Inferior parietal cortex (tissue), 1 donor: Measurements from ENCODE around the gene CLASP1.
"Not testable (repeated sequence)": the region's sequence is repeated elsewhere in the genome, so short reads cannot be mapped to it uniquely, and the experiment has no call there.

Experiments used
- DNase-seq: peaks from one replicate; pipeline ENCODE4 v3.0.0-alpha.2; 2016; ENCODE audit errors: extremely low spot score

CLASP1 gene

DNA sequence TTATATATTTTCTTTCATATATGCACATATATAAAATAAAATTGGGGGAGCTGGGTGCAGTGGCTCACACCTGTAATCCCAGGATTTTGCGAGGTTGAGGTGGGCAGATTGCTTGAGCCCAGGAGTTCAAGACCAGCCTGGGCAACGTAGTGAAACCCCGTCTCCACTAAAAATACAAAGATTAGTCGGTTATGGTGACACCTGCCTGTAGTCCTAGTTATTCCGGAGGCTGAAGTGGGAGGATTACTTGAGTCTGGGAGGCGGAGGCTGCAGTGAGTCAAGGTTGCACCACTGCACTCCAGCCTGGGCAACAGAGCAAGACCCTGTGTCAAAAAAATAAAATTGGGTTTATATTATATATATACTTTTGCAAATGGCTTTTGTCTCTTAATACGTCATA, 324.7 kb downstream of the CLASP1 start:
- no peak for DNase-seq

DNA sequence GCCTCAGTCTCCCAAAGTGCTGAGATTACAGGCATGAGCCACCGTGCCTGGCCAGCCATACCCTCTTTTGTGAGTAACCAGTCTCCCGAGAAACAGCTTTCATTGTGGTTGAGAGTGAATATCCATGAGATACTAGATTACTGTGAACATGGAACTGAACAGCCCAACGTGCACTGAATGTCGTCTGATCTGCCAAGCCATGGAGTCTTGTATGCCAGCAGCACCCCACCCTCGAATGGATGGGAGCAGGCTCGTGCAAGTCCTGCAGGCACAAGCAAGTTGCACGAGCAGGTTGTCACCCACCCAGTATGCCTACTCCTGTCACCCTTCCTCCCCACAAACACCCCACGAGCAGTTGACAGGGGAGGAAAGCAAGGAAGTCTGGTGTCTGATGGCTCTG, 327.8 kb downstream of the CLASP1 start:
- no peak for DNase-seq

DNA sequence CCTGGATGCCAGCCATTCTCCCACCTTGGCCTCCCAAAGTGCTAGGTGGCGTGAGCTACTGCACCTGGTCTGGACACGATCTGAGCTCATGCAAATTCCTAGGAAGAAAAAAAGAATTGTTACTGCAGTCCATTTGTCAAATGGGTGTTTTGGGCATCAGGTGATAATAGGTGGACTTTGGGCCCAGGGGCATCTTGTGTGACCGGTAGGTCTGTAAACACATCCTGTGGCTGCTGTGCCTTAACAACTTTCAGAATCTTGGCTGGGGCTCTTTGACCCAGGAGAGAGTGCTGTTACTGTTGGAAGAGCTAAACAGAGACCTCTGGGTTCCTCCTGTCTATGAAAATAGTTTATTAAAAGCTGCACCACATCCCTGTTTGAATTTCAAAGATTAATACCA, 329.3 kb downstream of the CLASP1 start:
- DNase-seq = no peak

DNA sequence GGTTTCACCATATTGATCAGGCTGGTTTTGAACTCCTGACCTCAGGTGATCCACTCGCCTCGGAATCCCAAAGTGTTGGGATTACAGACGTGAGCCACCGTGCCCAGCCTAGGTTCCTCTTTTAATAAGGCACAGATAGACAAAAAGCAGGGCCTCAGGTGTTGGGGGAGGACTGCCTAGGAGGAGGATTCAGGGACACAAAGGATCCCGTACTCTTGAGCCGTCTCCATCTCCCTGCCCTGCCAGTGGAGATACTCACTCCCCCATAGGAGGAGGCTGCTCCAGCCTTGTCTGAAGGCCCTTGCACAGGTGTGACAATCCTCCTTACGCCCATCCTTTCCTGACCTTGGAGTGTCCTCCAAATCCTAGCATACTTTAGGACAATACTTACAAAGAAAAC, 332.3 kb downstream of the CLASP1 start:
- DNase-seq = no peak

DNA sequence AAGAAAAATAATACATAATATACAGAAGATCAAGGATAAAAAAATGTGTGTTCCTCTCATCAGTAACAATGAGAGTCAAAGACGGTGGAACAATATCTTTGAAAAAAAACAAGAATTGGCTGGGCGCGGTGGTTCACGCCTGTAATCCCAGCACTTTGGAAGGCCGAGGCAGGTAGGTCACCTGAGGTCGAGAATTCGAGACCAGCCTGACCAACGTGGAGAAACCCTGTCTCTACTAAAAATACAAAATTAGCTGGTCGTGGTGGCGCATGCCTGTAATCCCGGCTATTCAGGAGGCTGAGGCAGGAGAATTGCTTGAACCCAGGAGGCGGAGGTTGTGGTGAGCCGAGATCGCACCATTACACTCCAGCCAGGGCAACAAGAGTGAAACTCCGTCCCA, 335.6 kb downstream of the CLASP1 start:
- DNase-seq = not testable (repeated sequence)

- no peak for DNase-seq
These were observed 339.5 kb downstream of the CLASP1 start for GRCh38 chr2:121309801-121310200.

DNA sequence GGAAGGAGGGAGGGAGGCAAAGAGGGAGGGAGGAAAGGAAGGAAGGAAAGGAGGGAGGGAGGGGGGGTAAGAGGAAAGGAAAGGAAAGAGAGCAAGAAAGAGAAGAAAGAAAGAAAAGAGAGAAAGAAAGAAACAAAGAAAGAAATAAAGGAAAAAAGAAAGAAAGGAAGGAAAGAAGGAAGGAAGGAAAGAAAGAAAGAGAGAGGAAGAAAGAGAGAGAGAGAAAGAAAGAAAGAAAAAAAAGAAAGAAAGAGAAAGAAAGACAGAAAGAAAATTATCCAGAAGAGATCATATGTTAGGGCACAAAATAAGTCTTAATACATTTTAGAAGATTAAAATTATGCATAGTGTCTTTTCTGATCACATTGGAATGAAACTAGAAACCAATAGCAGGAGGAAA, 339.9 kb downstream of the CLASP1 start:
- no peak for DNase-seq

GRCh38 chr2:121307048-121307447, 342.2 kb downstream of the CLASP1 start:
- DNase-seq = no peak

DNA sequence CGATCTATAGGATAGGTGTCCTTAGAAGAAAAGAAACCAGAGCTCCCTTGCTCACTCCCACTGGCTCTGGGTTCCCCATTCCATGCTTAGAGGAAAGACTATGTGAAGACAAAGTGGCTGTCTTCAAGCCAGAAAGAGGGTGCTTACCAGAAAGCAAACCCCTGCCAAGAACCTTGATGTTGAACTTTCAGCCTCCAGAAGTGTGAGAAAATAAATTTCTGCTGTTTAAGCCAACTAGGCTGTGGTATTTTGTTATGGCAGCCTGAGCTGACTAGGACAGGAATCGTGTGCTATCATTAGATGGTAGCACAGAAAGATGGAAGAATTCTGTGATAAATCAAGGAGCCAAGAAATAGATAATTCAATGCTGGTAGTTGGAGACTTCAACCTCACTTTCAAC, 344.3 kb downstream of the CLASP1 start:
- no peak for DNase-seq

- DNase-seq = no peak
These were observed 345.6 kb downstream of the CLASP1 start for GRCh38 chr2:121303531-121304263.

DNA sequence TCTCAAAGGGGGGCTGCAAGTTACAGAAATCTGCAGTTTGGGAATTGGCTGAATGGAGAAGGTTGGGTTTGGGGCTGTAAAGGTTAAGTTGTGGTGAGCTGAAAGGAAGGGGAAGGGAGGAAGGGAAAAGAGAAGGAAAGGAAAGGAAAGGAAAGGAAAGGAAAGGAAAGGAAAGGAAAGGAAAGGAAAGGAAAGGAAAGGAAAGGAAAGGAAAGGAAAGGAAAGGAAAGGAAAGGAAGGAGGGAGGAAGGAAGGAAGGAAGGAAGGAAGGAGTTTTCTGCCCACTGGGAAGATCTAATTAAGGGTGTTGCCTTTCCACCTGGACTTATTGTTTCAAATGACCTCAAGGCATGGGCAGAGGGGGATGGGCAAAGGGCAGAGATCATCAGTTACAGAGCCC, 348.1 kb downstream of the CLASP1 start:
- DNase-seq = not testable (repeated sequence)

DNA sequence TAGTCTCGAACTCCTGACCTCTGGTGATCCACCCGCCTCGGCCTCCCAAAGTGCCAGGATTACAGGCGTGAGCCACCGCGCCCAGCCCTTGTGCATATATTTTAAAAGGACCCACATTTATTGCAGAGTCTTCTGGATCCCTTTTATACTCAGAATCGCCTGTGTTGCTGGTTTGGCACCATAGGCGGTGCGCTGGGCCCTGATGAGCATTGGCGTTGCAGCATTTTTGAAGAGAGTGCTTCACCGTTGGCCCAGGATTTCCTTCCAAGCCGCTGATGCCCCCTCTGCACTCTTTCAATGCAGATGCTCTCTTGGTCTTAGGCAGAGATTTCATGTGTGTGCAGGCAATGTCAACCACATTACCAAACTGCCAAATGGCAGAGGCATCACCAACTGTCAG, 350.8 kb downstream of the CLASP1 start:
- no peak for DNase-seq

DNA sequence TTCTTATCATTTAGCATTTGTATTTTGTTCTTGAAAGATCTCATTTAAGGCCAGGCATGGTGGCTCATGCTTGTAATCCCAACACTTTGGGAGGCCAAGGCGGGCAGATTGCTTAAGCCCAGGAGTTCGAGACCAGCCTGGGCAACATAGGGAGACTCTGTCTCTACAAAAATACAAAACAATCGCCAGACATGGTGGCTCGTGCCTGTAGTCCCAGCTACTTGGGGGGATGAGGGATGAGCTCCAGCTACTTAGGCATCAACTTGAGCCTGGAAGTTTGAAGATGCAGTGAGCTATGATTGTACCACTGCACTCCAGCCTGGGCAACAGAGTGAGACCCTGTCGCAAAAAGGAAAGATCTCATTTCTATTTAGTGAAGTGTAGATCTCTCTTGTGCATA, 351.4 kb downstream of the CLASP1 start:
- DNase-seq = not testable (repeated sequence)

GRCh38 chr2:121297217-121297830, 351.9 kb downstream of the CLASP1 start:
- peak; percentile 40 for DNase-seq

- DNase-seq = no peak
These were observed 353.2 kb downstream of the CLASP1 start for GRCh38 chr2:121295911-121296650.

DNA sequence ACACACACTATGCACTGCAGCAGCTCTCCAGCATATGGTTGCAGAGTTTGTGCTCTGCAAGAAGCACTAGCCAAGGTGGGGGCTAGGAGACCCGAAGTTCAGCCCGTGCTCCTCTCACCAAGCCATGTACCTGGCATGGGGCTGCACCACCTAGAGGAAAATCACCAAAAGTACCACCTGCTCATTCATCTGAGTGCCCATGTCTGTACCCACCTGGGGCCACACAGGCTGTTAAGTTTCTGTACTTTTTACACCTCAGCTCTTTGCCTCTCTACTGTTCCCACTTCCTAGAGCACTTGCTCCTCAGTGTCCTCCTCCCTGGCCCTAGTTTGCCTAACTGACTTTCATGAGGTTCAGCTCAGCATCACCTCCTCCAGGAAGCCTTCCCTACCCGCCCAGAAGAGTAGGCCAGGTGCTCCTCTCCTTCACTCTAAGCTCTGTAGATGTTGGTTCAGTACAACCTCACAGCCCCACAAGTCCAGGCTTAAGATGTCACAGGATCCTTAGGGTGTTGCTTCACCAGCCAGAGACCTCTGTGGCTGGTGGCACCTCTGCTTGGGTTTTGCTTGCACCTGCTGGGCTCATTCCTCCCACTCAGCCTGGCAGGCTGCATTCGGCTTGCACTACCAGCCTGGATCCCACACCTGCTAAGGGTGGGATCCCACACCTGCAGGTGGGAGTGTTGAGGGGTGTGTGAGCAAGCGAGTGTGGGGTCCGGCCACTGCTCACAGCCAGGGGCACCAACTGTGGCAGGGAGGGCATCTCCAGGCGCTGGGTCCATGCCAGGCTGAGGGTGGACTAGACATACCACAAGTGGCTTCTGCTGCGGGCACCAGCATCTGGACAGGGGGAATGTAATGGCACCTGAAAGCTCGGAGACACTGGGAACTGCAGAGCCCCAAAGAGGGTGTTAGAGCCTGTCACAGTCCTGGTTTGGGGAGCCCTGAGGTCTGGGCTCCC, 354.1 kb downstream of the CLASP1 start:
- DNase-seq = no peak

DNA sequence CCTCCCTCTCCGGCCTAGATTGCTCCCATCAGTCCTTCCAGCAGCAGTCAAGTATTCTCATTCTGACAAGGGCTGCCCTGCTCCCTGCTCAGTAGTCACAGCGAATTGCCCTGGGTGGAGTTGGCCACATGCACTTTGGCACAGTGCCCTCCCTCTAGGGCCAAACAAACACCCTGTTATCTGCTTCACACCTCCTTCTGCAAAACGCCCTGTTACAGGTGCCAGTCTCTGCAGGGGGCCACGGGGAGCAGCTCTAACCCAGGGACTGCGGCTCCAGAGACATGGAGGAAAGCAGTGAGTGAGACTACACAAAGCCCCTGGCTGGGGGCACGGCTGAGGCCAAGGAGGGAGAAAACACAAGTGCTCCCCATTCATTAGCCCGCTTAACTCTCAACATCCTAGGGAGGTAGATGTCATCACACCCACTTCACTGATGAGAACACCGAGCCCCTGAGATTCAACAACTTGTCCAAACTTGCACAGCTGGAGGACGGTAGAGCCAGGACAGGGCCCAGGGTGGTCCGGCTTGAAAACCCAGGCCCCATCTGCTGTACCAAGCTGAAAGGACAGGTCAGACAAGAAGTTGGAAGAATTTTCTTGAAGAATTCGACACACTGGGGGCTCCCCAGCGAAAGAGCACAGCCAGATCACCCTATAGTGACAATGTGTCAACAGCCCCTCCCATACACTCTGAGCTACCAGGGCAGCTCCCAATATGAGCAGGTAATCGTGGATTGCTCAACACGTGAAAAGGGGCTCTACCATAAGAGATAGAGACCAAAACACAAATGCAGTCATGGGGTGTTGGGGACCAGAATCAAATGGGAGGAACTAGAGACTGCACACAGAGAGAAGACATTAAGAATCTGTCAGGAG, 355.6 kb downstream of the CLASP1 start:
- DNase-seq = no peak

- DNase-seq = no peak
These were observed 358.0 kb downstream of the CLASP1 start for GRCh38 chr2:121291251-121291580.

DNA sequence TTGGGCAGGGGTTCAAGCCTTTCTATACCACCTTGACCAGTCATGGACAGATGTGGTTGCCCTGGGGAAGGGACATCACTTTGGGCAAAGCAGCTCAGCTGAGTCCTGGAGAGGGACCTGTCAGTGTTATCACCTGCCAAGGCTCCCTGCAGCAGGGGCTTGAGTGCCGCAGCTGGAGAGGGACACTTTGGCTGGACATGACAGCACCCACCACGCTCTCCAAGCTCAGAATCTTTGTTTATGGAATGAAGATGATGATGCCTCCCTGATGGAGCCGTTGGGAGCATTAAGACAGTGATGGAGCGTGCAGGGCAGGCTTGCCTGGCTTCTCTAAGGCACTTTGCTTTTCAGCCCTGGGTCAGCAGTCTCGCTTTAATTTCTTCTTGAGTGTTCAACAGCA, 360.0 kb downstream of the CLASP1 start:
- no peak for DNase-seq

- no peak for DNase-seq
These were observed 360.6 kb downstream of the CLASP1 start for GRCh38 chr2:121288454-121289231.
